OCI-LY7 (cell line): Measurements from ENCODE around the gene CHL1.

Experiments
- EZH2phosphoT487 ChIP-seq: fragments of 200-600 bp; sonication (generic); IDR thresholded peaks from 2 replicates; pipeline ENCODE4 v1.6.1; 2018; ENCODE audit warnings: low read depth, borderline replicate concordance, mild to moderate bottlenecking, mixed run types, antibody characterized with exemption, low read length, moderate library complexity, mixed read lengths
- TF ChIP-seq, protein P1 (sequence below): fragments of 200-600 bp; sonication (generic); conservative IDR thresholded peaks from 2 replicates; pipeline ENCODE4 v1.5.1; 2014; ENCODE audit warnings: mild to moderate bottlenecking, antibody characterized with exemption, low read length, moderate library complexity, mixed read lengths

DNA sequence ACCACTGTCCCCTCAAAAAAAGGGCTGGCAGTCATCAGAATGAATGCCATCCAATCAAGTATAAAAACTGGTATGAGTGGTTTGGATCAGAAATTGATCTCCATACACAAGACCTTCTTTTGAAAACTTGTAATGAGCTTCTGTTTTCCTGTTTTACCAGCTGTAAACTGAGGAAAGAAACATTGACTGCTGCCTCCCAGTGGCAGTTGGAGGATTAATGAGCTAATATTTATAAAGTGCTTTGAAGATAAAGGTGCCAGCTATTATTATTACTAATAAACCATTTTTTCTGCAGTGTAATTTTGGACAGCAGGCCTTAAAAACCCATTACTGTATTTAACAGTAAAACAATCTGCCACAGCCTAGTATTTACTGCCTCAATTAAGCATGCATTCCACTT is 11.4 kb downstream of the CHL1 start:
- TF ChIP-seq, protein P1, sequence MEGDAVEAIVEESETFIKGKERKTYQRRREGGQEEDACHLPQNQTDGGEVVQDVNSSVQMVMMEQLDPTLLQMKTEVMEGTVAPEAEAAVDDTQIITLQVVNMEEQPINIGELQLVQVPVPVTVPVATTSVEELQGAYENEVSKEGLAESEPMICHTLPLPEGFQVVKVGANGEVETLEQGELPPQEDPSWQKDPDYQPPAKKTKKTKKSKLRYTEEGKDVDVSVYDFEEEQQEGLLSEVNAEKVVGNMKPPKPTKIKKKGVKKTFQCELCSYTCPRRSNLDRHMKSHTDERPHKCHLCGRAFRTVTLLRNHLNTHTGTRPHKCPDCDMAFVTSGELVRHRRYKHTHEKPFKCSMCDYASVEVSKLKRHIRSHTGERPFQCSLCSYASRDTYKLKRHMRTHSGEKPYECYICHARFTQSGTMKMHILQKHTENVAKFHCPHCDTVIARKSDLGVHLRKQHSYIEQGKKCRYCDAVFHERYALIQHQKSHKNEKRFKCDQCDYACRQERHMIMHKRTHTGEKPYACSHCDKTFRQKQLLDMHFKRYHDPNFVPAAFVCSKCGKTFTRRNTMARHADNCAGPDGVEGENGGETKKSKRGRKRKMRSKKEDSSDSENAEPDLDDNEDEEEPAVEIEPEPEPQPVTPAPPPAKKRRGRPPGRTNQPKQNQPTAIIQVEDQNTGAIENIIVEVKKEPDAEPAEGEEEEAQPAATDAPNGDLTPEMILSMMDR: peak; percentile 52
- TF ChIP-seq EZH2phosphoT487: no peak
